ENCODE results near the gene NSD2. TPM values are rescaled to one million over a fixed set of nuclear protein-coding genes. Genes with fewer than 3 reads are reported as not detected.
"Not testable (repeated sequence)": the region's sequence is repeated elsewhere in the genome, so short reads cannot be mapped to it uniquely, and the experiment has no call there.

The NSD2 gene
- polyA plus RNA-seq, 4 donors: 8.4 to 46.4 (median 22.5) TPM

DNA sequence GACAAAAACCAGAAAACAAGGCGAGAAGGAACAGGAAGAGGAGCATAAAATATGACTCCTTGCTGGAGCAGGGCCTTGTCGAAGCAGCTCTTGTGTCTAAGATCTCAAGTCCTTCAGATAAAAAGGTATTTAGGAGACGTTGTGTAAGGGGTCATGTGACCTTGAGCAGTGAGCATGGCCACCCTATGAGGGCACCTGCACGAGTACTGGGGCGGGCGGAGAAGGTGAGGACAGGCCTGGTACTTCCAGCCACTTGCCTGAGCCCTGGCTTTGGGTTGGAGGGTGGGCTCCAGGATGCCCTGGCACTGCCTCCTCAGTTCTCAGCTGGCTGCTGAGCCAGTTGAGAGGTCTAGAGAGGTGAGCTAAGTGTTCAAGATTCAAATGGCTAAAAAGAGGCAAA, 29.9 kb downstream of the NSD2 start:
- H3K36me3 ChIP-seq (ENCODE audit: control insufficient read depth in 3 of 3, insufficient read depth in 2 of 3, low read depth in 1 of 3, low read length in 3 of 3): peaks cover 4 to 46% (median 10%) of the 10 kb centered on the region in 3 donors

DNA sequence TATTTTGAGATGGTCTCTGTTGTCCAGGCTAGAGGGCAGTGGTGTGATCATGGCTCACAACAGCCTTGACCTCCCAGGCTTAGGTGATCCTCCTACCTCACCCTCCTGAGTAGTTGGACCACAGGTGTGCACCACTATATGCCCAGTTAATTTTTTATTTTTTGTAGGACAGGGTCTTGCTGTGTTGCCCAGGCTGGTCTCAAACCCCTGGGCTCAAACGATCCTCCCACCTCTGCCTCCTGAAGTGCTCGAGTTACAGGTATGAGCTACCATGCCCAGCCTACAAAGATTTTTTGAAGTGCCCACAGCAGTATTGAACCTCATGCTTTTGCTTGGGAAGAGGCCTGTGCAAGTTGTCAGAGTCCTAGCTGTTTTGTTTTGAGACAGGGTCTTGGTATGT, 31.1 kb downstream of the NSD2 start:
- Histone ChIP-seq H3K36me3 (ENCODE audit: control insufficient read depth in 3 of 3, insufficient read depth in 2 of 3, low read depth in 1 of 3, low read length in 3 of 3) (peaks cover 4 to 49% (median 10%) of the 10 kb centered on the region in 3 donors), H3K9me3 (ENCODE audit: control insufficient read depth in 2 of 2, insufficient read depth in 1 of 2, low read depth in 1 of 2, low read length in 1 of 2) (no peaks in the 10 kb centered on the region), H3K27me3 (ENCODE audit: control insufficient read depth in 3 of 3, insufficient read depth in 3 of 3, low read length in 3 of 3) (no peaks in the 10 kb centered on the region), H3K27ac (ENCODE audit: low read depth in 1 of 3, low read length in 2 of 3) (no peak overlapping the region), H3K4me1 (ENCODE audit: control insufficient read depth in 3 of 3, insufficient read depth in 2 of 3, low read depth in 1 of 3, low read length in 2 of 3) (no peaks in the 10 kb centered on the region), H3K4me3 (ENCODE audit: low read depth in 1 of 3, low read length in 3 of 3) (no peak overlapping the region)
- FAIRE-seq (no peak), DNase-seq (no peak)
- 88 to 97% (median 88%) methylated on average over 2 of the region's 2 CpGs for WGBS, 3 donors

More for the DNA sequence above, 29.9 kb downstream of the NSD2 start:
- Histone ChIP-seq H3K27me3 (ENCODE audit: control insufficient read depth in 3 of 3, insufficient read depth in 3 of 3, low read length in 3 of 3) (no peaks in the 10 kb centered on the region), H3K4me3 (ENCODE audit: low read depth in 1 of 3, low read length in 3 of 3) (no peak overlapping the region), H3K27ac (ENCODE audit: low read depth in 1 of 3, low read length in 2 of 3) (no peak overlapping the region), H3K4me1 (ENCODE audit: control insufficient read depth in 3 of 3, insufficient read depth in 2 of 3, low read depth in 1 of 3, low read length in 2 of 3) (no peaks in the 10 kb centered on the region), H3K9me3 (ENCODE audit: control insufficient read depth in 2 of 2, insufficient read depth in 1 of 2, low read depth in 1 of 2, low read length in 1 of 2) (no peaks in the 10 kb centered on the region)
- no peak for DNase-seq
- 72 to 78% (median 78%) methylated on average over 6 of the region's 6 CpGs for WGBS, 3 donors
- FAIRE-seq: no peak

DNA sequence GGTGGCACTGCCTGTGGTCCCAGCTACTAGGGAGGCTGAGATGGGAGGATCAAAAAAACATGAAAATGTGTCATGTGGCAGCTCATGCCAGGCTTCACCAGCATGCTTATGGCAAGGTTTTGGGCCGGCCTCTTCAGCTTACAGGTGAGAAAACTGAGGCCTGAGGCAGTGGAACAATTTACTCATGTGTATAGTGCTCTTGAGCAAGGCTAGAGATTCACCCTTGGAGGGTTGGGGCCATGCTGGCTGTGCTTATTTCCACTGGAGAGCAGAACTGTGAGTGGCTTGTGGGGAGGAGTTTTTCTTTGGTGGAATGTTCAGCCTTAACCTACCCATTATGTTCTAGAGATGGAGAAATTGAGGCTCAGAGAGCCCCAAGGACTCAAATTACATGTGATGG, 31.8 kb downstream of the NSD2 start:
- Histone ChIP-seq H3K4me1 (ENCODE audit: control insufficient read depth in 3 of 3, insufficient read depth in 2 of 3, low read depth in 1 of 3, low read length in 2 of 3) (no peaks in the 10 kb centered on the region), H3K9me3 (ENCODE audit: control insufficient read depth in 2 of 2, insufficient read depth in 1 of 2, low read depth in 1 of 2, low read length in 1 of 2) (no peaks in the 10 kb centered on the region), H3K36me3 (ENCODE audit: control insufficient read depth in 3 of 3, insufficient read depth in 2 of 3, low read depth in 1 of 3, low read length in 3 of 3) (peaks cover 4 to 54% (median 10%) of the 10 kb centered on the region in 3 donors), H3K27me3 (ENCODE audit: control insufficient read depth in 3 of 3, insufficient read depth in 3 of 3, low read length in 3 of 3) (no peaks in the 10 kb centered on the region), H3K4me3 (ENCODE audit: low read depth in 1 of 3, low read length in 3 of 3) (no peak overlapping the region), H3K27ac (ENCODE audit: low read depth in 1 of 3, low read length in 2 of 3) (no peak overlapping the region)
- DNase-seq: no peak
- no peak for FAIRE-seq
- 88 to 92% (median 88%) methylated on average over 1 of the region's 1 CpG for WGBS, 3 donors

DNA sequence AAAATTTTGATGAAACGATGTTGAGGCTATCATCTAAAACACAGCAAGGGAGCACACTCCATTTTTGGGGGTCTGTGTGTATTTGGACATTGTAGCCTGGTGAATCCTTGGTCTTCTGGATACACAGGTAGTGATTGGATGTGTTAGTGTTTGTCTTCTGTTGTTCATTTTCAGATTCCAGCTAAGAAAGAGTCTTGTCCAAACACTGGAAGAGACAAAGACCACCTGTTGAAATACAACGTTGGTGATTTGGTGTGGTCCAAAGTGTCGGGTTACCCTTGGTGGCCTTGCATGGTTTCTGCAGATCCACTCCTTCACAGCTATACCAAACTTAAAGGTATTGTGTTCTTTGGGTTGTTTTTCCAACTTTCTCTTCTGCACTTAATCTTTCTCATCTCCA, 32.8 kb downstream of the NSD2 start:
- WGBS, 3 donors: 70 to 79% (median 75%) methylated on average over 3 of the region's 3 CpGs
- H3K4me3 ChIP-seq (ENCODE audit: low read depth in 1 of 3, low read length in 3 of 3): no peak overlapping the region
- peaks cover 4 to 61% (median 10%) of the 10 kb centered on the region in 3 donors for H3K36me3 ChIP-seq (ENCODE audit: control insufficient read depth in 3 of 3, insufficient read depth in 2 of 3, low read depth in 1 of 3, low read length in 3 of 3)
- no peaks in the 10 kb centered on the region for H3K27me3 ChIP-seq (ENCODE audit: control insufficient read depth in 3 of 3, insufficient read depth in 3 of 3, low read length in 3 of 3)
- DNase-seq (no peak), FAIRE-seq (no peak)
- H3K4me1 ChIP-seq (ENCODE audit: control insufficient read depth in 3 of 3, insufficient read depth in 2 of 3, low read depth in 1 of 3, low read length in 2 of 3): no peaks in the 10 kb centered on the region
- H3K27ac ChIP-seq (ENCODE audit: low read depth in 1 of 3, low read length in 2 of 3): no peak overlapping the region
- H3K9me3 ChIP-seq (ENCODE audit: control insufficient read depth in 2 of 2, insufficient read depth in 1 of 2, low read depth in 1 of 2, low read length in 1 of 2): no peaks in the 10 kb centered on the region

DNA sequence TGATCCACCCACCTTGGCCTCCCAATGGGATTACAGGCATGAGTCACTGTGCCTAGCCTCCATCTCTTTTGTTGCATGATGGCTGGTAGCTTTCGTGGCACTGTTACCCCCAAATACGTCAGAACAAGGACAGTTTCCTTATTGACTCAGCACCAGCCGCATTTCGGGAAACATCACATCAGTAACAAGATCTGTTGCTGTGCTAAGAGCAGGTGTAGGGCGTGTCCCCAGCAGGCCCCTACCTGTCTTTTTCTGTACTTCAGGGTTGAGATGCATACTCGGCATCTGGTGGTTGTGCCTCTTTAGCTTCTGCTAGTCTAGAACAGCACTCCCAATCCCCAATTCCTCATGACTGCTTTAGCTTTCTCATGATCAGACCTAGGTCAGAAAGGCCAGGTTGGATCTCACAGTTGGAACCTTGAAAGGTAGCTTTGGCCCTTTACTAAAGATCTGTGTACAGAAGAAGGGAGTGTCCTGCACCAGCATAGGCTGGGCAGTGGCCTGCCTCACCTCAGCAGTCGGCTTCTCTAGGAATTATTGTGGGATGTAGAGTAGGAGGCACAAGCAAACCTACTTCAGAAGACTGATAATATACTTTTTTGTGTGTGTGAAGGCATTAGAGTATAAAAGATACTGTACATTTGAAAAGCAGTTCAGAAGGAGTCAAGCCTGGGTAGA, 36.8 kb downstream of the NSD2 start:
- H3K9me3 ChIP-seq (ENCODE audit: control insufficient read depth in 2 of 2, insufficient read depth in 1 of 2, low read depth in 1 of 2, low read length in 1 of 2): no peaks in the 10 kb centered on the region
- no peaks in the 10 kb centered on the region for H3K27me3 ChIP-seq (ENCODE audit: control insufficient read depth in 3 of 3, insufficient read depth in 3 of 3, low read length in 3 of 3)
- peaks cover 0 to 4% (median 0%) of the 10 kb centered on the region in 3 donors for H3K4me1 ChIP-seq (ENCODE audit: control insufficient read depth in 3 of 3, insufficient read depth in 2 of 3, low read depth in 1 of 3, low read length in 2 of 3)
- DNase-seq (no peak), FAIRE-seq (no peak)
- no peak overlapping the region for H3K4me3 ChIP-seq (ENCODE audit: low read depth in 1 of 3, low read length in 3 of 3)
- H3K27ac ChIP-seq (ENCODE audit: low read depth in 1 of 3, low read length in 2 of 3): no peak overlapping the region
- peaks cover under 1 to 48% (median 5%) of the 10 kb centered on the region in 3 donors for H3K36me3 ChIP-seq (ENCODE audit: control insufficient read depth in 3 of 3, insufficient read depth in 2 of 3, low read depth in 1 of 3, low read length in 3 of 3)
- 74 to 81% (median 81%) methylated on average over 7 of the region's 7 CpGs for WGBS, 3 donors

DNA sequence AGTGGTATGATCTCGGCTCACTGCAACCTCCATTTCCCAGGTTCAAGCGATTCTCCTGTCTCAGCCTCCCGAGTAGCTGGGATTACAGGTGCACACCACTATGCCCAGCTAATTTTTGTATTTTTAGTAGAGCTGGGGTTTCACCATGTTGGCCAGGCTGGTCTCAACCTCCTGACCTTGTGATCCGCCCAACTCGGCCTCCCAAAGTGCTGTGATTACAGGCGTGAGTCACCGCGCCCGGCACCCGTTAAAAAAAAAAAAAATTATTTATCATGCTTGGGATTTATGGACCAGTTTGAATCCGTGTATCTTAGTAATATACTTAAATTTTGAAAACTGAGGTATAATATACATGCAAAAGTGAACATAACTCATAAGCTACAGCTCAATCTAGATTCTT, 38.5 kb downstream of the NSD2 start:
- H3K36me3 ChIP-seq (ENCODE audit: control insufficient read depth in 3 of 3, insufficient read depth in 2 of 3, low read depth in 1 of 3, low read length in 3 of 3): peaks cover 3 to 53% (median 5%) of the 10 kb centered on the region in 3 donors
- H3K4me1 ChIP-seq (ENCODE audit: control insufficient read depth in 3 of 3, insufficient read depth in 2 of 3, low read depth in 1 of 3, low read length in 2 of 3); H3K9me3 ChIP-seq (ENCODE audit: control insufficient read depth in 2 of 2, insufficient read depth in 1 of 2, low read depth in 1 of 2, low read length in 1 of 2); H3K4me3 ChIP-seq (ENCODE audit: low read depth in 1 of 3, low read length in 3 of 3); DNase-seq; FAIRE-seq; H3K27ac ChIP-seq (ENCODE audit: low read depth in 1 of 3, low read length in 2 of 3); H3K27me3 ChIP-seq (ENCODE audit: control insufficient read depth in 3 of 3, insufficient read depth in 3 of 3, low read length in 3 of 3): not testable (repeated sequence)
- WGBS, 3 donors: 69 to 81% (median 79%) methylated on average over 11 of the region's 11 CpGs

DNA sequence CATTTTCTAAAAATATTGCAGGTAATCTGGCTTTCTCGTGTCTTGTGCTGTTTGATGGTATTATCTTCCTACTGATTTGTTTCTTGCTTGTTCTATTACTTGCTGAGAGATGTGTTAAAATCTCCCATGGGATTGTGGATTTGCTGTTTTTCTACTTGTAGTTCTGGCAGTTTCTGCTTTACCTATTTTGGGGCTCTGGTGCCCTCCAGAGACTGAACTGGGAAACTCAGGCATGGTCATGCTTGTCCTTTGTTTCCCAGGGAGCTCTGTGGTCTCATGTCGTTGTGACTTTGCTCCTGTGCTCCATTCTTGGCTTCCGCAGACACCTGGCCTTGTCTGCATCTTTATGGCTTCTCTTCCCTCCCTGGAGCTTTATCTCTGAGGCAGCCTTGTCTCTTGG, 39.5 kb downstream of the NSD2 start:
- H3K4me1 ChIP-seq (ENCODE audit: control insufficient read depth in 3 of 3, insufficient read depth in 2 of 3, low read depth in 1 of 3, low read length in 2 of 3): peaks cover 0 to 4% (median 0%) of the 10 kb centered on the region in 3 donors
- FAIRE-seq (no peak), DNase-seq (peak; percentile 64 to 81)
- WGBS, 3 donors: 21 to 43% (median 42%) methylated on average over 3 of the region's 3 CpGs
- no peaks in the 10 kb centered on the region for H3K9me3 ChIP-seq (ENCODE audit: control insufficient read depth in 2 of 2, insufficient read depth in 1 of 2, low read depth in 1 of 2, low read length in 1 of 2)
- H3K4me3 ChIP-seq (ENCODE audit: low read depth in 1 of 3, low read length in 3 of 3): no peak overlapping the region
- no peaks in the 10 kb centered on the region for H3K27me3 ChIP-seq (ENCODE audit: control insufficient read depth in 3 of 3, insufficient read depth in 3 of 3, low read length in 3 of 3)
- H3K36me3 ChIP-seq (ENCODE audit: control insufficient read depth in 3 of 3, insufficient read depth in 2 of 3, low read depth in 1 of 3, low read length in 3 of 3): peaks cover 4 to 51% (median 5%) of the 10 kb centered on the region in 3 donors
- H3K27ac ChIP-seq (ENCODE audit: low read depth in 1 of 3, low read length in 2 of 3): peak overlapping the region in 1 of 3 donors; percentile 45

DNA sequence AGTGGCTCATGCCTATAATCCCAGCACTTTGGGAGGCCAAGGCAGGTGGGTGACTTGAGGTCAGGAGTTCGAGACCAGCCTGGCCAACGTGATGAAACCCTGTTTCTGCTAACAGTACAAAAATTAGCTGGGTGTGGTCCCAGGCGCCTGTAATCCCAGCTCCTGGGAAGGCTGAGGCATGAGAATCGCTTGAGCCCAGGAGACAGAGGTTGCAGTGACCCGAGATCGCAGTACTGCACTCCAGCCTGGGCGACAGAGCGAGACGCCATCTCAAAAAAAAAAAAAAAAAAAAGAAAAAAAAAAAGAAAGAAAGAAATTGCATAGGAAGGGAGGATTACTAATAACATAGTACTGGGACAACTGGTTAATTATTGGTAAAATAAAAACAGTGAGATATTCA, 40.1 kb downstream of the NSD2 start:
- H3K9me3 ChIP-seq (ENCODE audit: control insufficient read depth in 2 of 2, insufficient read depth in 1 of 2, low read depth in 1 of 2, low read length in 1 of 2); H3K27ac ChIP-seq (ENCODE audit: low read depth in 1 of 3, low read length in 2 of 3); DNase-seq; H3K4me1 ChIP-seq (ENCODE audit: control insufficient read depth in 3 of 3, insufficient read depth in 2 of 3, low read depth in 1 of 3, low read length in 2 of 3); H3K4me3 ChIP-seq (ENCODE audit: low read depth in 1 of 3, low read length in 3 of 3); FAIRE-seq; H3K27me3 ChIP-seq (ENCODE audit: control insufficient read depth in 3 of 3, insufficient read depth in 3 of 3, low read length in 3 of 3): not testable (repeated sequence)
- peaks cover 2 to 52% (median 4%) of the 10 kb centered on the region in 3 donors for H3K36me3 ChIP-seq (ENCODE audit: control insufficient read depth in 3 of 3, insufficient read depth in 2 of 3, low read depth in 1 of 3, low read length in 3 of 3)
- WGBS, 3 donors: 83 to 89% (median 88%) methylated on average over 9 of the region's 9 CpGs

DNA sequence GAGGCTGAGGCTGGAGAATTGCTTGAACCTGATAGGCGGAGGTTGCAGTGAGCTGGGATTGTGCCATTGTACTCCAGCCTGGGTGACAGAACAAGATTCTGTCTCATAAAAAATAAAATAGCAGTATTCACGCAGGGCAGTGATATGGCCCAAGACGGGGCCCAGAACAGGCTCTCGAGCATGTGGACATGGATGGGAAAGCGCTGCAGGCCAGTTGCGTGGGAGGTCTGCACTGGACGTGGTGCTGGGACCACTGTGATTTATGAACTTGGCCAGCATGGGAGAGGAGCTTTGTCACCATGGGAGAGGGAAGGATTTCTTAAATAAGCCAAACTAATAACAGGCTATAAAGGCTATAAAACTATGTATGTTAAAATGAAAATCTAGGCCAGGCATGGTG, 51.6 kb downstream of the NSD2 start:
- H3K4me1 ChIP-seq (ENCODE audit: control insufficient read depth in 3 of 3, insufficient read depth in 2 of 3, low read depth in 1 of 3, low read length in 2 of 3): no peaks in the 10 kb centered on the region
- peaks cover 7 to 65% (median 7%) of the 10 kb centered on the region in 3 donors for H3K36me3 ChIP-seq (ENCODE audit: control insufficient read depth in 3 of 3, insufficient read depth in 2 of 3, low read depth in 1 of 3, low read length in 3 of 3)
- no peaks in the 10 kb centered on the region for H3K27me3 ChIP-seq (ENCODE audit: control insufficient read depth in 3 of 3, insufficient read depth in 3 of 3, low read length in 3 of 3)
- FAIRE-seq (no peak), DNase-seq (no peak)
- H3K9me3 ChIP-seq (ENCODE audit: control insufficient read depth in 2 of 2, insufficient read depth in 1 of 2, low read depth in 1 of 2, low read length in 1 of 2): no peaks in the 10 kb centered on the region
- no peak overlapping the region for H3K27ac ChIP-seq (ENCODE audit: low read depth in 1 of 3, low read length in 2 of 3)
- no peak overlapping the region for H3K4me3 ChIP-seq (ENCODE audit: low read depth in 1 of 3, low read length in 3 of 3)
- WGBS, 3 donors: 96 to 98% (median 96%) methylated on average over 7 of the region's 7 CpGs
